Endothelial cell of umbilical vein (primary cell): ENCODE data around the gene MYLK. TPM values are rescaled to one million over a fixed set of nuclear protein-coding genes. Genes with fewer than 3 reads are reported as not detected.
A peak's percentile ranks its signal among the peaks of the same experiment; 100 is the strongest.
"Not testable (repeated sequence)": the region's sequence is repeated elsewhere in the genome, so short reads cannot be mapped to it uniquely, and the experiment has no call there.

Experiments
- BruUV-seq: library from RNA; stranded (reverse); fragments of 400-500 nt; replicated peaks from 2 replicates; lab custom pipeline; 2021; lab: Mats Ljungman, UMichigan
- CTCF ChIA-PET: fragments of 300-600, 350-600 bp; sonication (Branson Sonifier 250); formaldehyde crosslinking; loops from one replicate; lab custom pipeline; 2021; ENCODE audit warnings: antibody characterized with exemption, inconsistent platforms; lab: Charles Lee
- POLR2A ChIA-PET: fragments of 300-600, 350-600 bp; sonication (Branson Sonifier 250); formaldehyde crosslinking; loops from one replicate; lab custom pipeline; 2021; ENCODE audit warnings: antibody characterized with exemption, inconsistent platforms; lab: Charles Lee
- DNase-seq: peaks from one replicate; pipeline ENCODE4 v3.0.0-alpha.2; 2011; ENCODE audit warnings: low read depth, low spot score
- FAIRE-seq: peaks from 2 replicates; lab custom pipeline; 2011; peaks lifted over from hg19 to GRCh38; lab: Jason Lieb, UNC
- H2AFZ ChIP-seq: 2 replicates; pipeline ENCODE4 v1.6.0; 2012; ENCODE audit warnings: low read depth, low read length, control low read depth, inconsistent platforms
- H3K27ac ChIP-seq: 2 replicates; pipeline ENCODE4 v1.5.1; 2011; ENCODE audit warnings: low read depth, mild to moderate bottlenecking, control low read depth, low read length, moderate library complexity; ENCODE audit not compliant: insufficient read depth
- H3K27me3 ChIP-seq, 2 experiments: 2 replicates each; pipeline versions ENCODE4 v1.6.0 to v1.6.1; 2011; ENCODE audit warnings: low read length in 2 of 2, mixed read lengths in 1 of 2; ENCODE audit not compliant: control insufficient read depth in 2 of 2, insufficient read depth in 2 of 2
- H3K36me3 ChIP-seq, 2 experiments: 2 replicates in 1 of 2; 3 replicates in 1 of 2; pipeline ENCODE4 v1.5.1; 2011; ENCODE audit warnings: low read length in 2 of 2, mild to moderate bottlenecking in 1 of 2, moderate library complexity in 1 of 2; ENCODE audit not compliant: control insufficient read depth in 2 of 2, insufficient read depth in 2 of 2; ENCODE audit errors: extremely low read depth in 1 of 2
- H3K4me1 ChIP-seq: 3 replicates; pipeline ENCODE4 v1.5.1; 2011; ENCODE audit warnings: mild to moderate bottlenecking, low read length; ENCODE audit not compliant: control insufficient read depth, insufficient read depth; ENCODE audit errors: extremely low read depth
- H3K4me2 ChIP-seq: 2 replicates; pipeline ENCODE4 v1.6.1; 2011; ENCODE audit warnings: low read length, control low read depth, mixed read lengths; ENCODE audit not compliant: insufficient read depth
- H3K4me3 ChIP-seq, 3 experiments: fragments of 200-600 bp in 1 of 3; sonication (generic), shearing (Covaris generic) in 1 of 3; replicated peaks in 1 of 3; 2 replicates each; pipeline ENCODE4 v1.5.1; 2011 to 2016; ENCODE audit warnings: control low read depth in 3 of 3, low read length in 3 of 3, mild to moderate bottlenecking in 2 of 3, inconsistent platforms in 1 of 3, low read depth in 1 of 3, moderate library complexity in 1 of 3; ENCODE audit not compliant: insufficient read depth in 1 of 3
- H3K79me2 ChIP-seq: 2 replicates; pipeline ENCODE4 v1.6.0; 2012; ENCODE audit warnings: low read length, inconsistent platforms; ENCODE audit not compliant: control insufficient read depth, insufficient read depth
- H3K9ac ChIP-seq: replicated peaks from 2 replicates; pipeline ENCODE3; 2011; ENCODE audit warnings: low read length, control low read depth; ENCODE audit not compliant: insufficient read depth; ENCODE audit errors: extremely low read depth
- H3K9me1 ChIP-seq: replicated peaks from 3 replicates; pipeline ENCODE4 v1.6.0; 2011; ENCODE audit warnings: mild to moderate bottlenecking, low read length; ENCODE audit not compliant: control insufficient read depth, insufficient read depth; ENCODE audit errors: extremely low read depth
- H3K9me3 ChIP-seq: replicated peaks from 2 replicates; pipeline ENCODE4 v1.5.1; 2012; ENCODE audit warnings: low read length, inconsistent platforms; ENCODE audit not compliant: control insufficient read depth, insufficient read depth
- H4K20me1 ChIP-seq: replicated peaks from 2 replicates; pipeline ENCODE3; 2011; ENCODE audit warnings: mild to moderate bottlenecking, low read length; ENCODE audit not compliant: control insufficient read depth, insufficient read depth; ENCODE audit errors: extremely low read depth
- EZH2 ChIP-seq: IDR thresholded peaks from 2 replicates; pipeline ENCODE4 v1.6.1; 2012; ENCODE audit warnings: borderline replicate concordance, low read depth, mild to moderate bottlenecking, moderate library complexity, low read length, inconsistent platforms; ENCODE audit not compliant: severe bottlenecking
- FOS ChIP-seq: IDR thresholded peaks from 2 replicates; pipeline ENCODE4 v1.6.1; 2011; ENCODE audit warnings: mild to moderate bottlenecking, low read length, moderate library complexity, borderline replicate concordance; ENCODE audit not compliant: insufficient read depth
- JUN ChIP-seq: IDR thresholded peaks from 2 replicates; pipeline ENCODE4 v1.6.1; 2011; ENCODE audit warnings: borderline replicate concordance, low read depth; ENCODE audit not compliant: insufficient read length, insufficient read depth
- MYC ChIP-seq: IDR thresholded peaks from one replicate; pipeline ENCODE4 v1.6.1; 2011; ENCODE audit warnings: mild to moderate bottlenecking, low read depth, low read length
- dilution Hi-C: fragments of 300-500 bp; cut with MboI; formaldehyde crosslinking; loops from one replicate; pipeline ENCODE4 v1.15.0; 2019; ENCODE audit warnings: low sequenced_read_pairs; ENCODE audit not compliant: extremely low pct_ligation_motif_present
- intact Hi-C: fragments of 100-400 bp; cut with micrococcal nuclease; formaldehyde crosslinking; loops from one replicate; pipeline ENCODE4 v1.10.0; 2022
- polyA plus RNA-seq, 4 experiments: library from polyadenylated mRNA; depleted of rRNA in 3 of 4; stranded (reverse) in 3 of 4; unstranded in 1 of 4; fragments of >200 nt; gene quantifications; 2 replicates each; pipeline versions ENCODE4 v1.2.1 to v1.2.3, GENCODE V29; 2011 to 2012; ENCODE audit warnings: missing spikeins in 1 of 4
- total RNA-seq: library from RNA; stranded (reverse); gene quantifications from 2 replicates; pipeline ENCODE4 v1.2.3, GENCODE V29; 2021

The MYLK gene
- total and polyA plus RNA-seq, 2 donors (not counting 3 experiments of a cell fraction or from before 2014, with no cell fraction given) = 10.0 to 22.2 TPM

- ChIA-PET POLR2A (no interaction called here), CTCF (interaction anchor here (1.1 to 1.9 kb wide), 4 partner anchors 17 to 43 kb away, joined by 3 to 9 read pairs (median 7); partner anchors contain the start of gene HACD2)
- no peaks in the 10 kb centered on the region for H3K9me3 ChIP-seq
- intact Hi-C loops = no loop called here
- H3K79me2 ChIP-seq = no peaks in the 10 kb centered on the region
- no peaks in the 10 kb centered on the region for H3K36me3 ChIP-seq
- no peak overlapping the region for H3K4me3 ChIP-seq
- no peak overlapping the region for H3K4me2 ChIP-seq
- H2AFZ ChIP-seq = no peak overlapping the region
- no TSS peak for BruUV-seq
- no peak overlapping the region for H3K9ac ChIP-seq
- no peak overlapping the region for H3K27ac ChIP-seq
- DNase-seq = peak; percentile 83
- H3K9me1 ChIP-seq = no peaks in the 10 kb centered on the region
- FAIRE-seq = peak; percentile 63
- no peaks in the 10 kb centered on the region for H4K20me1 ChIP-seq
- peaks cover 6% of the 10 kb centered on the region for H3K4me1 ChIP-seq
- peak; percentile 19 for TF ChIP-seq JUN
- TF ChIP-seq FOS = peak; percentile 61
- no peak for TF ChIP-seq MYC
- no peak for TF ChIP-seq EZH2
- no peaks in the 10 kb centered on the region for H3K27me3 ChIP-seq
- dilution Hi-C loops = no loop called here
Measured at GRCh38 chr3:123602325-123602724, 281.8 kb downstream of the MYLK start.

DNA sequence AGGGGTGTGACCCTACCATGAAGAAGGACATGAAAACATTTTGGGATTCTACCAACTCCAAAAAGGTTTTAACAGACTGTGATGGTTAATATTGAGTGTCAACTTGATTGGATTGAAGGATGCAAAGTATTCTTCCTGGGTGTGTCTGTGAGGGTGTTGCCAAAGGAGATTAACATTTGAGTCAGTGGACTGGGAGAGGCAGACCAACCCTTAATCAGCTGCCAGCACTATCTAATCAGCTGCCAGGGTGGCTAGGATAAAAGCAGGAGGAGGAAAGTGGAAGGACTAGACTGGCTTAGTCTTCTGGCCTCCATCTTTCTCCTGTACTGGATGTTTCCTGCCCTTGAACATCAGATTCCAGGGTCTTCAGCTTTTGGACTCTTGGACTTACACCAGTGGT lies 283.3 kb downstream of the MYLK start:
- H3K9me1 ChIP-seq, H4K20me1 ChIP-seq, H3K4me2 ChIP-seq, H3K27me3 ChIP-seq, H3K79me2 ChIP-seq, H3K4me1 ChIP-seq, BruUV-seq, intact Hi-C loops, dilution Hi-C loops, H2AFZ ChIP-seq, FAIRE-seq, H3K36me3 ChIP-seq, H3K4me3 ChIP-seq, H3K9ac ChIP-seq, DNase-seq, POLR2A ChIA-PET, H3K9me3 ChIP-seq, H3K27ac ChIP-seq: not testable (repeated sequence)
- CTCF ChIA-PET = interaction anchor here (1.9 kb wide), 1 partner anchor 18 kb away, joined by 9 read pairs; no protein-coding TSS in a partner anchor
